Endometrial microvascular endothelial cells (primary cell): ENCODE data around the gene ALX4. TPM values are rescaled to one million over a fixed set of nuclear protein-coding genes. Genes with fewer than 3 reads are reported as not detected.

Source experiments
- in situ Hi-C: cut with HindIII; loops from 2 replicates; pipeline ENCODE4 v1.10.0; 2017; ENCODE audit warnings: low sequenced_read_pairs, low pct_unique_long_range_greater_than_20kb; ENCODE audit errors: inconsistent ontology term
- total RNA-seq: library from RNA; depleted of rRNA; stranded (reverse); fragments of >200 nt; gene quantifications from one replicate; pipeline ENCODE4 v1.2.3, GENCODE V29; 2015; ENCODE audit errors: inconsistent ontology term

Gene ALX4
- total RNA-seq, 1 donor from 2014 or later = not detected

- in situ Hi-C loops = no loop called here
These were observed 80.3 kb downstream of the ALX4 start for GRCh38 chr11:44229624-44230023.

GRCh38 chr11:44229098-44229497 is 80.8 kb downstream of the ALX4 start:
- in situ Hi-C loops = no loop called here

GRCh38 chr11:44228379-44228778 is 81.6 kb downstream of the ALX4 start:
- in situ Hi-C loops = no loop called here

GRCh38 chr11:44226945-44227344 is 83.0 kb downstream of the ALX4 start:
- in situ Hi-C loops = no loop called here

- in situ Hi-C loops = no loop called here
These were observed 83.4 kb downstream of the ALX4 start for GRCh38 chr11:44226490-44226889.

- in situ Hi-C loops = no loop called here
These were observed 85.0 kb downstream of the ALX4 start for GRCh38 chr11:44224867-44225501.

GRCh38 chr11:44223238-44223637 is 86.7 kb downstream of the ALX4 start:
- in situ Hi-C loops = no loop called here

- in situ Hi-C loops = no loop called here
These were observed 87.9 kb downstream of the ALX4 start for GRCh38 chr11:44221992-44222391.

GRCh38 chr11:44221456-44221855 is 88.5 kb downstream of the ALX4 start:
- in situ Hi-C loops = no loop called here

GRCh38 chr11:44219830-44220796 is 89.8 kb downstream of the ALX4 start:
- in situ Hi-C loops = no loop called here

- in situ Hi-C loops = no loop called here
These were observed 92.5 kb downstream of the ALX4 start for GRCh38 chr11:44217432-44217831.

- in situ Hi-C loops = no loop called here
These were observed 96.8 kb downstream of the ALX4 start for GRCh38 chr11:44213148-44213547.

GRCh38 chr11:44212128-44212527 is 97.8 kb downstream of the ALX4 start:
- in situ Hi-C loops = no loop called here

Other genes with a start within 250 kb of the ALX4 start
- 7.1 TPM for gene ACCS, start 243.9 kb downstream of the ALX4 start, total RNA-seq
- gene EXT2, start 214.5 kb downstream of the ALX4 start, total RNA-seq = 97.4 TPM